ENCODE measurements around the gene PTPRH. TPM values are rescaled to one million over a fixed set of nuclear protein-coding genes. Genes with fewer than 3 reads are reported as not detected.

Gene PTPRH
- total RNA-seq, 1 experiment from 2014 or later, result 15.9 TPM

GRCh38 chr19:55173186-55173713 is 36.1 kb downstream of the PTPRH start:
- H3K9ac ChIP-seq (ENCODE audit: low read length), result peak overlapping the region; percentile 65
- ATAC-seq (no peak), DNase-seq (ENCODE audit: low read depth, low spot score) (no peak)

GRCh38 chr19:55172741-55173140 is 36.6 kb downstream of the PTPRH start:
- TSS peak; percentile 60 for BruUV-seq (replicated peaks)
- no peaks in the 10 kb centered on the region for H3K36me3 ChIP-seq (ENCODE audit: control insufficient read depth in 1 of 2, insufficient read depth in 2 of 2, low read length in 2 of 2)
- POLR2A ChIA-PET, result interaction anchor here (1.0 kb wide), 1 partner anchor 27 kb away, joined by 4 read pairs; no protein-coding TSS in a partner anchor
- H3K27ac ChIP-seq (ENCODE audit: low read depth, low read length), result peak overlapping the region; percentile 78; the same call in 1 of the 2 replicates
- no peaks in the 10 kb centered on the region for H4K20me1 ChIP-seq (ENCODE audit: insufficient read depth)
- DNase-seq (ENCODE audit: low read depth, low spot score), result no peak
- H3K4me2 ChIP-seq (ENCODE audit: low read length), result peak overlapping the region; percentile 99
- ATAC-seq, result no peak
- H3K27me3 ChIP-seq (ENCODE audit: insufficient read depth, low read length), result no peaks in the 10 kb centered on the region
- TF ChIP-seq ZBTB33 (IDR thresholded peaks at IDR 0.05; ENCODE audit: extremely low read depth, insufficient replicate concordance, low read length) (no peak), REST (IDR thresholded peaks at IDR 0.05; ENCODE audit: low read depth) (no peak), SP1 (IDR thresholded peaks at IDR 0.05; ENCODE audit: low read depth) (no peak), YY1 (IDR thresholded peaks at IDR 0.05; ENCODE audit: extremely low read depth, insufficient replicate concordance, low read depth, low read length) (no peak), ZFX (IDR thresholded peaks at IDR 0.05) (no peak), FOSL1 (IDR thresholded peaks at IDR 0.05; ENCODE audit: low read depth) (no peak), CTCF (IDR thresholded peaks at IDR 0.05 in 2 of 3, conservative IDR thresholded peaks at IDR 0.05 in 1 of 3; ENCODE audit: borderline replicate concordance in 1 of 3, insufficient read depth in 1 of 3, low read depth in 2 of 3, low read length in 2 of 3) (no peak), ATF3 (IDR thresholded peaks at IDR 0.05) (no peak)
- peak overlapping the region; percentile 55 to 68 for H3K4me3 ChIP-seq (replicated peaks in 1 of 2; ENCODE audit: low read depth in 1 of 2, low read length in 2 of 2)
- intact Hi-C loops (cut with micrococcal nuclease), result no loop called here
- H3K4me1 ChIP-seq (ENCODE audit: control insufficient read depth in 1 of 2, insufficient read depth in 2 of 2, low read length in 2 of 2), result peaks cover 9 to 37% of the 10 kb centered on the region in 2 experiments; a peak in 3 of 4 replicates
- CTCF ChIA-PET, result no interaction called here
- peaks cover 0 to 5% of the 10 kb centered on the region in 2 experiments; a peak in 1 of 4 replicates for H3K9me3 ChIP-seq (ENCODE audit: control insufficient read depth in 1 of 2, insufficient read depth in 1 of 2, low read depth in 1 of 2, low read length in 2 of 2)
- RAD21 ChIA-PET (ENCODE audit: low non-redundant PET in 1 of 2, low total read pairs in 2 of 2, uncharacterized antibody in 2 of 2, unreplicated experiment in 2 of 2), result interaction anchor here in 1 of 2 experiments (0.6 kb wide), 1 partner anchor 498 kb away, joined by 3 read pairs; no protein-coding TSS in a partner anchor
- no peaks in the 10 kb centered on the region for H3K9me2 ChIP-seq (ENCODE audit: insufficient read depth)
- peak overlapping the region; percentile 65 for H3K9ac ChIP-seq (ENCODE audit: low read length)
- no peaks in the 10 kb centered on the region for H3K79me2 ChIP-seq (ENCODE audit: insufficient read depth, low read length)
- no peak overlapping the region for H2AFZ ChIP-seq (ENCODE audit: low read depth, low read length, poor library complexity, severe bottlenecking)

More at GRCh38 chr19:55173186-55173713, 36.1 kb downstream of the PTPRH start:
- H3K4me2 ChIP-seq (ENCODE audit: low read length), result peak overlapping the region; percentile 99
- BruUV-seq (replicated peaks), result no TSS peak
- peaks cover 0 to 5% of the 10 kb centered on the region in 2 experiments; a peak in 1 of 4 replicates for H3K9me3 ChIP-seq (ENCODE audit: control insufficient read depth in 1 of 2, insufficient read depth in 1 of 2, low read depth in 1 of 2, low read length in 2 of 2)
- H3K79me2 ChIP-seq (ENCODE audit: insufficient read depth, low read length), result no peaks in the 10 kb centered on the region
- H3K27me3 ChIP-seq (ENCODE audit: insufficient read depth, low read length), result no peaks in the 10 kb centered on the region
- H3K4me3 ChIP-seq (replicated peaks in 1 of 2; ENCODE audit: low read depth in 1 of 2, low read length in 2 of 2), result peak overlapping the region; percentile 55 to 68
- ChIA-PET RAD21 (ENCODE audit: low non-redundant PET in 1 of 2, low total read pairs in 2 of 2, uncharacterized antibody in 2 of 2, unreplicated experiment in 2 of 2) (interaction anchor here in 1 of 2 experiments (0.6 kb wide), 1 partner anchor 498 kb away, joined by 3 read pairs; no protein-coding TSS in a partner anchor), CTCF (no interaction called here), POLR2A (interaction anchor here (1.0 to 2.0 kb wide), 2 partner anchors 27 to 37 kb away, joined by 4 to 5 read pairs; no protein-coding TSS in a partner anchor)
- H4K20me1 ChIP-seq (ENCODE audit: insufficient read depth), result no peaks in the 10 kb centered on the region
- H3K27ac ChIP-seq (ENCODE audit: low read depth, low read length), result peak overlapping the region; percentile 78
- peak; percentile 35; the same call in 1 of the 2 replicates for TF ChIP-seq ZFX (IDR thresholded peaks at IDR 0.05)
- TF ChIP-seq JUND (IDR thresholded peaks at IDR 0.05), result no peak
- no peaks in the 10 kb centered on the region for H3K9me2 ChIP-seq (ENCODE audit: insufficient read depth)
- intact Hi-C loops (cut with micrococcal nuclease), result no loop called here
- peak overlapping the region; percentile 54 for H2AFZ ChIP-seq (ENCODE audit: low read depth, low read length, poor library complexity, severe bottlenecking)
- peaks cover 9 to 38% of the 10 kb centered on the region in 2 experiments; a peak in 3 of 4 replicates for H3K4me1 ChIP-seq (ENCODE audit: control insufficient read depth in 1 of 2, insufficient read depth in 2 of 2, low read length in 2 of 2)
- no peaks in the 10 kb centered on the region for H3K36me3 ChIP-seq (ENCODE audit: control insufficient read depth in 1 of 2, insufficient read depth in 2 of 2, low read length in 2 of 2)
